Stimulated activated CD8-positive, alpha-beta memory T cell treated with anti-CD3 and anti-CD28 coated beads, Interleukin-7, amount 100 ng/mL, for 1 hour (primary cell): ENCODE measurements around the gene CDR2L.
A peak's percentile ranks its signal among the peaks of the same experiment; 100 is the strongest.
"Not testable (repeated sequence)": the region's sequence is repeated elsewhere in the genome, so short reads cannot be mapped to it uniquely, and the experiment has no call there.

Experiments
- DNase-seq, 2 donors: peaks; one replicate each; pipeline ENCODE4 v3.0.0-alpha.2; 2020; ENCODE audit warnings: low read depth in 2 of 2

CDR2L gene

GRCh38 chr17:74959826-74960515 lies 27.5 kb upstream of the CDR2L start:
- DNase-seq, result no peak

DNA sequence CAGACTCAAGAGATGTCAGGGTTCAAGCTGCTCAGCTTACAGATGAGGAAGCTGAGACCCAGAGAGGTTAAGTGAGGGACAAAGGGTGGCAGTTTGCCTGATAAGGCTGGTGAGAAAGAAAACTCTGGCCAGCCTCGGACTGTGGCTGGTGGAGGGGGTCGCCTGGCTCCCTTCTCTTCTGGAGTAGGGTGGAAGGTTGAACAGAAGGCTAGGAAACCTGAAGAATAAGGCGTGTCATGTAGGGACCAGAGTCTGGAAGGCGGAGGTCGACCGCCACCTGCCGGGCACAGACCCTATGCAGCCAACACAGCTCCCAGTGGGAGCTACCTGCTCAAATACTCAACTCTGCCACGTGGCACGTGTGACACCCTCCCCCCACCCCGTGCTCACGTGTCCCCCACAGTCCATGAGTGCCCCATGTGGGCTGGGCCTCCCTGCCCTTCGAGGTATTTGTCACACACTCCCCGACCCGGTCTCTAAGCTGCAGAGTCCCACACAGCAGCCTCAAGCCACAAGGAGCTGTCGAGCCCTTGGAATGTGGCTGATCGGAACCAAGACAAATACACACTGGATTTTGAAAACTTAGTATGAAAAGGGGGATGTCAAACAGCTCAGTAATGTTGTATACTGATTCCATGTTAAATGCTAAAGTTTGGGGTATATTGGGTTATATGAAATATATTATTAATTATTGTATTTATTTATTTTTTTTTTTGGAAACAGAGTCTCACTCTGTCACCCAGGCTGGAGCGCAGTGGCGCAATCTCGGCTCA lies 26.7 kb upstream of the CDR2L start:
- DNase-seq, result no peak

GRCh38 chr17:74961657-74962350 lies 25.6 kb upstream of the CDR2L start:
- DNase-seq, result peak; percentile 58 to 75

- no peak for DNase-seq
These were observed 24.6 kb upstream of the CDR2L start for GRCh38 chr17:74962622-74963394.

DNA sequence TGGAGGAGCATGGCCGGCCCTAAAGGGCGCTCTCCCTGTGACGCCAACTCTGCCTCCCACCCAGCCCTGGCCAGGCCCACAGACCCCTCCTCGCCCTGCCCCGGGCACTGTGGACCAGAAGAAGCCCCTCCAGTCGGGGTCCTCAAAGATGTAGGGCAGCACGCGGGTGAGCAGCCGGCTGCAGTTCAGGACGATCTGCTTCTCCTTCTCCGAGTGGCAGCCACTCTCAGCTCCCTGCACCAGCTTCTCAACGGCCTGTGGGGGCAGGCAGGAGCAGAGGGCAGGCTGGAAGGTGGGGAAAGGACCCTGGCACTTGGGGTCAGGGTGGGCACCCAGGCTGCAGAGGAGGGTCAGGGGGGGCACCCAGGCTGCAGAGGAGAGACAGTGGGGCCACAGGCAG lies 23.8 kb upstream of the CDR2L start:
- no peak for DNase-seq

DNA sequence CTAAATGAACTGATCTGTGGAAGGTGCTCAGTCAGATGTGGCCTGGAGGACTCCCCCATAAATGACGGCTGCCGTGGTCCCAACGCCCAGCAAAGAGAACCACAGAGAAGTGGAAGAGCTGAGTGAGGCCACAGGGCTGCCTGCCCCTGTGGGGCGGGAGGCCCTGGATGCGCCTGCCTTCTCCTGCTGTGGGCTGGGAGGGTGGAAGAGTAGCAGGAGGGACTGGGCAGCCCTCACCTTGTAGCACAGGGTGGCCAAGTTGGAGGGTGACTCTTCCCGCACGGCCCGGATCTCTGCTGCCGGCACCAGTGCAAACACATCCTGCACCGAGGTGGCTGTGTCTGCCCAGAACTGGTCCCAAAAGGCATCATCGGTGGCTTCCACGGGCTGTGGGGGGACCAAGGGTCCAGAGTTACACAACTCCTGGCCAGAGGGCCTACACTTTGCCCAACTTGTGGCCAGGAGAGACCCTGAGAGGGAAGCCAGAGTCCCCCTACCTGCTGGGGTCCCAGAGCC lies 23.1 kb upstream of the CDR2L start:
- no peak for DNase-seq

DNA sequence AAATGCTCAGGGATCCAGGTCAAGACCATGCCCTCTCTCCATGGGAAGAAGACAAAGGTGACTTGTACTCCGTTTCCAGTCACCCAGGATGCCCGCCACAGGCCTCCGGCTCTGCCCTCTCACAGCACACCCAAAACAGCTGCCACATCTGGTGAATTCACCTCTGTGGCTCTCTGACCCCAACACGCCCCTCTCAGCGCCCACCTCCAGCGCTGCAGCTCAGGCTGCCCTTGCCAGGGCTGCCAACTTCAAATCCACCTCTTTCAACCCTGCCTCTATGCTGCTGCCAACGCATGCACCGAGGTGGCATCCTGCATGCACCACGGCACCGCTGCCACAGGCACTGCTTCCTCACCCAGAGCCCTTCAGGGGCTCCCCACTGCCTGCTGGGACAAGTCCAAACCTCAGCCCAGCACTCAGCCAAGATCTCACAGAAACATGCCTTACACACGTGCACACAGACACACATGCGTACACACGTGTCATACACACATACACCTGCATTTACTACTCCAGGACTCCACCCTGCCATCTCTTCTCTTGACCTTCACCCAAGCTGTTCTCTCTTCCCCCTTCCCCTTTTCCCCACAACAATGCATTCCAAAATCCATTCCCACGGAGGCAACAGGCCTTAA lies 22.3 kb upstream of the CDR2L start:
- no peak for DNase-seq

GRCh38 chr17:74968361-74968780 lies 19.1 kb upstream of the CDR2L start:
- DNase-seq, result no peak

DNA sequence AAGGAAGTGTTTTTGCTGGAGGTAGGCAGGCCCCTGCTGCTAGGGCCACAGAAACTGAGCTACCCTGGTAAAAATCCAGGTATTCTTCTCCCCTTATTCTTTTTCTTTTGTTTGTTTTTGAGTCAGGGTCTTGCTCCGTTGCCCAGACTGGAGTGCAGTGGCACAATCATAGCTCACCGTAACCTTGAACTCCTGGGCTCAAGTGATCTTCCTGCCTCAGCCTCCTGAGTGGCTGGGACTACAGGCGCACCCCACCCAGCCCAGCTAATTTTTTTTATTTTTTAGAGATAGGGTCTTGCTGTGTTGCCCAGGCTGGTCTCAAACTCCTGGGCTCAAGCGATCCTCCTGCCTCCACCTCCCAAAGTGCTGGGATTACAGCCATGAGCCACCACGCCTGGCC lies 17.9 kb upstream of the CDR2L start:
- DNase-seq, result not testable (repeated sequence)

GRCh38 chr17:74970395-74970794 lies 17.0 kb upstream of the CDR2L start:
- DNase-seq, result no peak

- DNase-seq, result no peak
These were observed 16.2 kb upstream of the CDR2L start for GRCh38 chr17:74971069-74971841.

GRCh38 chr17:74971842-74972106 lies 15.7 kb upstream of the CDR2L start:
- no peak for DNase-seq

GRCh38 chr17:74972107-74972972 lies 15.1 kb upstream of the CDR2L start, which contains the start of gene HID1:
TSS of gene HID1 (minus strand) at chr17:74972759. CDS start at chr17:74972656, 103 bp downstream.
- DNase-seq, result peak; percentile 69 to 75

- DNase-seq, result no peak
These were observed 14.5 kb upstream of the CDR2L start for GRCh38 chr17:74972973-74973328.

- DNase-seq, result no peak
These were observed 11.5 kb upstream of the CDR2L start for GRCh38 chr17:74975943-74976342.

DNA sequence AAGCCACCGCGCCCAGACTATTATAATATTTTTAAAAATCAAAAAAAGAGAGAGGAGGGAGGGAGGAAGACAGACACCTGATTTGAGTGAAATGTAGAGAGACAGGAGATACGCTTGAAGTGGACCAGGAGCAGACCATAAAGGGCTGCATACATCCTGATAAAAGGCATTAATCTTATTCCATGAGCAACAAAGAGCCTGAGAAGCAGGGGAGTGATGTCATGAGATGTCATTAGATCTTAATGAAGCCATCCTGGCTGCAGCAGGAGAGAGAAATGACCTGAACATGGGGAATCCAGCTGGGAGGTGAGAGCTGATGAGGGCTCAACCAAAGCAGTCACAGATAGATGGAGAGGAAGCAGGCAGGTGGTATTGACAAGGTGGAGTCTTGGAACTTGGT lies 9.6 kb upstream of the CDR2L start:
- no peak for DNase-seq

DNA sequence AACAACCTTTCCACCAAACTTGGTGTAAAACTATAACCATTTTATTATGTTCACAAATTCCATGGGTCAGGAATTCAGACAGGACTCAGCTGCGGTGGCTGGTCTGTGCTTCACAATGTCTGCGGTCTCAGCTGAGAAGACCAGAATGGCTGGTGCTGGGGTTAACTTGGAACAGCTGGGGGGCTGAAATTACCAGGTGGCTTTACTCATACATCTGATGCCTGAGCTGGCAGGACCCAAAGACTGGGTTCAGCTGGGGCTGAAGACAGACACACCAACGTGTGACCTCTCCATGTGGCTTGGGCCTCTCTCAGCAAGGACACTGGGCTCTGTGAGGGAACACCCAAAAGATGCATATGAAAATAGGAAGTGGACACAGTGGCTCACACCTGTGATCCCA lies 9.2 kb upstream of the CDR2L start:
- no peak for DNase-seq

DNA sequence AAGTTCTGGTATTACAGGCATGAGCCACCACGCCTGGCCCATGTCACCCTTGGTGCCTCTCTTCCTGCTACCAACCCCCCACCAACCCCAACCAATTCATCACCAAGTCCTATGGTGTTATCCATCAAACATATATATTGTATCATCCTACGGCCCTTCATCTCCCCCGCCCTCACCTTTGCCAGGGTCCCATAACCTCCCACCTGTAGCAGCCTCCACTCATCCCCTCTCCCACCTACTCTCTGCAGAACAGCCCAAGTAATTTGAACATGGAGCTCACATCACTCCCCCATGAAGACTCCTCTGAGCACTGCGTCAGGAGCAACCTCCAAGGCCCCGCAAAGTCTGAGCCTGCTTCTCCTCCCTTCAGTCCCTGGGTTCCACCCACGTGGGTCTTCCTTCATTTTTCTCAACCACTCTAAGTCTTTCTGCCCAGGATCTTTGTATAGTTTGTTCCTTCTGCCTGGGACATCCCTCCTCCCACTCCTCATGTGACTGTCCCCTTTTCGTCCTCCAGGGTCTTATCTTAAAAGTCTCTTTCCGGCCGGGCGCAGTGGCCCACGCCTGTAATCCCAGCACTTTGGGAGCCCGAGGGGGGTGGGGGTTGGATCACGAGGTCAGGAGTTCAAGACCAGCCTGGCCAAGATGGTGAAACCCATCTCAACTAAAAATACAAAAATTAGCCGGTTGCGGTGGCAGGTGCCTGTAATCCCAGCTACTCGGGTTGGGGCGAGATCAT lies 7.9 kb upstream of the CDR2L start:
- DNase-seq, result no peak
